ENCODE measurements around the gene ADRM1.

Gene ADRM1

GRCh38 chr20:62307226-62308101 lies 4.7 kb downstream of the ADRM1 start:
- Mint-ChIP-seq H3K27me3 (no peaks in the 10 kb centered on the region), H3K4me1 (ENCODE audit: low read depth) (peaks cover 23% of the 10 kb centered on the region), H3K9me3 (no peaks in the 10 kb centered on the region), H3K4me3 (no peak overlapping the region), H3K36me3 (ENCODE audit: low read depth) (peaks cover 72% of the 10 kb centered on the region), H3K27ac (no peak overlapping the region)
- intact Hi-C loops (cut with micrococcal nuclease) = no loop called here

DNA sequence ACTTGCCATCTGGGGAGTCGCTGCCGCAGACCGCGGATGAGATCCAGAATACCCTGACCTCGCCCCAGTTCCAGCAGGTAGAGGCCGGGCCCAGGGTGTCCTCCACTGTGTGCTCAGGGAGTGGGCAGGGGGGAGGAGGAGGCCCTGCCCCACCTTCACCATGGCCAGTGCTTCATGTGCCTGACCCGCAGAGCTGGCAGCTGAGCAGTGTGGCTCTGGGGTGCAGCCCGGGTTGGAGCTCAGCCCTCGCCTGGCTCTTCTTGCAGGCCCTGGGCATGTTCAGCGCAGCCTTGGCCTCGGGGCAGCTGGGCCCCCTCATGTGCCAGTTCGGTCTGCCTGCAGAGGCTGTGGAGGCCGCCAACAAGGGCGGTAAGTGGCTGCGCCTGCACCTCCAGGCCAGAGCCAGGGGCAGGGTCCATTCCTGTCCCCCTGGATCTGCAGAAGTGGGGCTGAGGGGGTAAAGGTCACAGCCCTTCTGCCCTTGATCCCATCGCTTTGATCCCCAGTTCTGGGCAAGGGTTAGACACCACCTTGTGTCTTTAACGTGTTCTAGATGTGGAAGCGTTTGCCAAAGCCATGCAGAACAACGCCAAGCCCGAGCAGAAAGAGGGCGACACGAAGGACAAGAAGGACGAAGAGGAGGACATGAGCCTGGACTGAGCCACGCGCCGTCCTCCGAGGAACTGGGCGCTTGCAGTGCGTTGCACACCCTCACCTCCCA lies 5.5 kb downstream of the ADRM1 start:
- Mint-ChIP-seq H3K9me3 (no peaks in the 10 kb centered on the region), H3K36me3 (ENCODE audit: low read depth) (peaks cover 69% of the 10 kb centered on the region), H3K27me3 (no peaks in the 10 kb centered on the region), H3K4me1 (ENCODE audit: low read depth) (peaks cover 23% of the 10 kb centered on the region), H3K4me3 (no peak overlapping the region), H3K27ac (no peak overlapping the region)
- intact Hi-C loops (cut with micrococcal nuclease) = no loop called here

DNA sequence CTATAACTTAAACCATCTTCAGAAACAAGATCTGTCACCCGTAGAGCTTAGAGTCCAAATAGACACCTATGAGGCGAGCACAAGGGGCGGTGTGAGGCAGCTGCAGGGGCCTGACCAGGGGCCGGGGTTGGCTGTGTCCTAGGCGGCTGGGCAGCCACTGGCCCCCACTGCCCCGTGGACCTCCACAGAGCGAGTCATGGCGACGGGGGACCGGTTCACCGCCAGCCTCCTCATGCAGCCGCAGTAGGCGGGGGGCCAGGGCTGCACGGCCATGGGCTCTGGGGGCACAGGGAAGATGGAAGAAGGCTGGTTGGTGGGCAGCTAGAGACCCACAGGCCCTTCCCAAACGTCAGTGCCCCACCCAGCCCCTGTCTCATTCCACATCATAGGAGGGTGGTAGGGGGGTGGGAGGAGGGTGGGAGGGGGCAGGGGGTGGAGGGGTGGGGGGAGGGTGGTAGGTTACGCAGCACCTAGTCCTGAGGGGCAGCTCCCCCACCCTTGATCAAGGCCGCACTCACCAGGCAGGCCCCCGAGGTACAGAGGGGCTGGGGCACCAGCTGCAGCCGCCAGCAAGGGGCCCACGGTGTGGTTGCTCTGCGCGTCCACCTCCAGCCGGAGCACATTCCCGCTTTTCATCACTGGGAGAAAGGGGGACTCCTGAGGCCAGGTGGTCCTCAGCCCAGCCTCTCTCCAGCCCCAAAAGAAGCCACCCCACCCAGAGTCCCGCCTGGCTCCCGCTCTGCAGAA lies 6.6 kb downstream of the ADRM1 start:
- Mint-ChIP-seq H3K9me3 (no peaks in the 10 kb centered on the region), H3K4me3 (no peak overlapping the region), H3K27ac (no peak overlapping the region), H3K4me1 (ENCODE audit: low read depth) (peaks cover 14% of the 10 kb centered on the region), H3K27me3 (no peaks in the 10 kb centered on the region), H3K36me3 (ENCODE audit: low read depth) (peaks cover 58% of the 10 kb centered on the region)
- intact Hi-C loops (cut with micrococcal nuclease) = no loop called here

DNA sequence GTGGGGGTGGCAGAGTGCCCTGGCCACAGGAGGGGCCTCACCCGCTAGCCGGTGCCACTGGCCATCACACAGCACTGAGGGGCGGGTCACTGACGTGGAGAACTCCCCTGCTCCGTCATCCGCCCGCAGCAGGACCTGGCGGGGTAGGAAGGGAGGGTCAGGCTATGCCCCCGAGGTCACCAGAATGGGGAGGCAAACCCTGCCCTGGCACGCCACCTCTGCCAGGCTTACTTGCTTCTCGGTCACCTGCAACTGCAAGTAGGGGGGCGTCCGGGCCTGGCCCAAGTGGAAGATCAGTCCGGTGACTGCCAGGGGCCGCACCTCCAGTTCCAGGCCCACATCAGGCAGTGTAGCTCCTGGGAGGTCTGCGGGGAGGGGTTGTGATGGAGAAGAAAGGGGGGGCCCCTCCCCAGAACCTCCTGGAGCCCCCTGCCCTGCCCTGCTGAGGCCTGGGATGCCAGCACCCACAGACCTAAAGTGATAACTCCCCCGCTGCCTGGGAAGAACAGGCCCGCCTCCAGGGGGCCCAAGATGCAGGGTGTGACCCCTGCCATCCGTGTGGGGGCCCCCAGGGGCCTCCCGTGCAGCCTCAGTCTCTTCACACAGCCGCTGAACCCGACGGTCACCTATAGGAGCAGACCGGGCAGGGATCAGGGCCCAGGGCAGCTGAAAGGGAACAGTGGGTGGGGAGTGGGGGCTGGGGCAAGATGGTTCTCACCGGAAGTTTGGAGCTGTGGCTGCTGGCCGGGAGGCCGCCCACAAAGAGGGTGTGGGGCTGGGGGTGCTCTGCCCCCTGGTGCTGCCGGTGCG lies 7.4 kb downstream of the ADRM1 start:
- H3K4me3 Mint-ChIP-seq = no peak overlapping the region
- intact Hi-C loops (cut with micrococcal nuclease) = no loop called here
- no peaks in the 10 kb centered on the region for H3K9me3 Mint-ChIP-seq
- H3K27ac Mint-ChIP-seq = no peak overlapping the region
- H3K4me1 Mint-ChIP-seq (ENCODE audit: low read depth) = peaks cover 6% of the 10 kb centered on the region
- H3K27me3 Mint-ChIP-seq = no peaks in the 10 kb centered on the region
- peaks cover 50% of the 10 kb centered on the region for H3K36me3 Mint-ChIP-seq (ENCODE audit: low read depth)

GRCh38 chr20:62310757-62311121 lies 7.9 kb downstream of the ADRM1 start:
- Mint-ChIP-seq H3K27me3 (no peaks in the 10 kb centered on the region), H3K9me3 (no peaks in the 10 kb centered on the region), H3K4me1 (ENCODE audit: low read depth) (no peaks in the 10 kb centered on the region), H3K27ac (no peak overlapping the region), H3K36me3 (ENCODE audit: low read depth) (peaks cover 44% of the 10 kb centered on the region), H3K4me3 (no peak overlapping the region)
- intact Hi-C loops (cut with micrococcal nuclease) = no loop called here

- intact Hi-C loops (cut with micrococcal nuclease) = no loop called here
- peaks cover 40% of the 10 kb centered on the region for H3K36me3 Mint-ChIP-seq (ENCODE audit: low read depth)
- H3K27ac Mint-ChIP-seq = no peak overlapping the region
- H3K9me3 Mint-ChIP-seq = no peaks in the 10 kb centered on the region
- H3K27me3 Mint-ChIP-seq = no peaks in the 10 kb centered on the region
- H3K4me3 Mint-ChIP-seq = no peak overlapping the region
- H3K4me1 Mint-ChIP-seq (ENCODE audit: low read depth) = no peaks in the 10 kb centered on the region
These were observed 8.4 kb downstream of the ADRM1 start for GRCh38 chr20:62311150-62311549.

- Mint-ChIP-seq H3K4me3 (no peak overlapping the region), H3K36me3 (ENCODE audit: low read depth) (peaks cover 31% of the 10 kb centered on the region), H3K9me3 (no peaks in the 10 kb centered on the region), H3K27me3 (no peaks in the 10 kb centered on the region), H3K4me1 (ENCODE audit: low read depth) (no peaks in the 10 kb centered on the region), H3K27ac (no peak overlapping the region)
- intact Hi-C loops (cut with micrococcal nuclease) = no loop called here
These were observed 9.2 kb downstream of the ADRM1 start for GRCh38 chr20:62311832-62312661.

DNA sequence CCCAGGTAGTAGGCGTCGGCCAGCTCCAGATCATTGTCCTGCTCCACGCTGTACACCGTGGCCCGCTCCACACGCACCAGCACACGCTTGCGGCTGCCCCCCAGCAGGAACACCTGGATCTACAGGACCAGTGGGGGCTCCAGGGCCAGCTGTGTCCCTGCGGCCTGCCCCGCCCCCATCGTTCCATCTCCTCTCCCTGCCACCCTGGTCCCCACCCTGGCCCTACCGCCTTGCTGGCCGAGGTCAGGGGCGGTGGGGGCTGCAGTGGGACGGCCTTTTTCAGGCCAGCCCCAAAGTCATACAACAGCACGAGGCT lies 9.8 kb downstream of the ADRM1 start:
- no peak overlapping the region for H3K27ac Mint-ChIP-seq
- peaks cover 25% of the 10 kb centered on the region for H3K36me3 Mint-ChIP-seq (ENCODE audit: low read depth)
- no peaks in the 10 kb centered on the region for H3K4me1 Mint-ChIP-seq (ENCODE audit: low read depth)
- no peak overlapping the region for H3K4me3 Mint-ChIP-seq
- no peaks in the 10 kb centered on the region for H3K27me3 Mint-ChIP-seq
- intact Hi-C loops (cut with micrococcal nuclease) = no loop called here
- H3K9me3 Mint-ChIP-seq = no peaks in the 10 kb centered on the region

- H3K27me3 Mint-ChIP-seq = no peaks in the 10 kb centered on the region
- no peaks in the 10 kb centered on the region for H3K9me3 Mint-ChIP-seq
- H3K4me1 Mint-ChIP-seq (ENCODE audit: low read depth) = no peaks in the 10 kb centered on the region
- no peak overlapping the region for H3K27ac Mint-ChIP-seq
- no peak overlapping the region for H3K4me3 Mint-ChIP-seq
- H3K36me3 Mint-ChIP-seq (ENCODE audit: low read depth) = peaks cover 21% of the 10 kb centered on the region
- intact Hi-C loops (cut with micrococcal nuclease) = no loop called here
These were observed 10.2 kb downstream of the ADRM1 start for GRCh38 chr20:62313021-62313420.

GRCh38 chr20:62313460-62314338 lies 10.9 kb downstream of the ADRM1 start:
- Mint-ChIP-seq H3K4me1 (ENCODE audit: low read depth) (no peaks in the 10 kb centered on the region), H3K27me3 (no peaks in the 10 kb centered on the region), H3K27ac (no peak overlapping the region), H3K36me3 (ENCODE audit: low read depth) (peaks cover 14% of the 10 kb centered on the region), H3K9me3 (no peaks in the 10 kb centered on the region), H3K4me3 (no peak overlapping the region)
- intact Hi-C loops (cut with micrococcal nuclease) = no loop called here

DNA sequence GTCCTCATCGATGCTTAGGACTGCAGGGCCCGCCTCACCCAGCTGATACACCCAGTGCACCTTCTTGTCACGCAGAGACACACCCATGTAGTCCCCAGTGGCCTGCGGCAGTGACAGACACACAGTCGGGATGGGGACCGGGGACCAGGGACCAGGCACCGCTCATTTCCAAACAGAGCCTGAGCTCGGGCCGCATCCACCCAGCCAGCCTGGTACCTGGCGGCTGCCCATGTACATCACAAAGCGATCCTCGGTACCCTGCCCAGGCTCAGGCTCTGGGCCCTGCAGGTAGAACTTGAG lies 11.5 kb downstream of the ADRM1 start:
- Mint-ChIP-seq H3K9me3 (no peaks in the 10 kb centered on the region), H3K4me1 (ENCODE audit: low read depth) (no peaks in the 10 kb centered on the region), H3K27ac (no peak overlapping the region), H3K4me3 (no peak overlapping the region), H3K27me3 (no peaks in the 10 kb centered on the region), H3K36me3 (ENCODE audit: low read depth) (peaks cover 8% of the 10 kb centered on the region)
- intact Hi-C loops (cut with micrococcal nuclease) = no loop called here

DNA sequence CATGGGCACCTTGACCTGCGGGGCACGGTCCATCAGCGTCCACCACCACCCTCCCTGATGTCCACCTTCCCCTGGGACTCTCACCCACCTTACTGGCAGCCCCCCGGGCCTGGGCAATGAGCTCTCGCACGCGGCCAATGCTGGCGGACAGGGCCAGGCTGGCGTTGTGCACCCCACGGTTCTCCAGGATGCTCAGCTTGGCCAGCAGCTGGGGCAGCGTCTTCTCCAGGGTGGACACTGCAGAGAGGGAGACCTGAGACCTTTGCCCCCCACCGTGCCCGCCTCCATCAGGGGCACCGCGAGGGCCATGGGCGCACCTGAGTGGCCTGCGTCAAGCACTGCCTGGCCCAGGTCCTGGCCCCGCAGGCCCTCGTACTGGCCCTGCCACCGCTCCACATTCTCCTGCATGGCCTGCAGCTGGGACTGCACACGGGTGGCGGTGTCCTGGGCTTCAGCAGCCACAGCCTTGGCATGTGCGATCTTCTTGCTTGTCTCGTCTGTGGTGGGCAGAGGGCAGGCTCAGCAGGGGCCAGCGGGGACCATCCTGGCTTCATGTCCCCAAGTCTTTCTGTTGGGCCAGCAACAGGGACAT lies 12.0 kb downstream of the ADRM1 start:
- Mint-ChIP-seq H3K36me3 (ENCODE audit: low read depth) (peaks cover 3% of the 10 kb centered on the region), H3K27me3 (no peaks in the 10 kb centered on the region), H3K9me3 (no peaks in the 10 kb centered on the region), H3K4me3 (no peak overlapping the region), H3K4me1 (ENCODE audit: low read depth) (no peaks in the 10 kb centered on the region), H3K27ac (no peak overlapping the region)
- intact Hi-C loops (cut with micrococcal nuclease) = no loop called here
